Testis (tissue), 3 donors: ENCODE measurements around the gene TNK2. TPM values are rescaled to one million over a fixed set of nuclear protein-coding genes. Genes with fewer than 3 reads are reported as not detected.
"Not testable (repeated sequence)": the region's sequence is repeated elsewhere in the genome, so short reads cannot be mapped to it uniquely, and the experiment has no call there.

Source experiments
- DNase-seq: peaks from one replicate; pipeline ENCODE4 v3.0.0-alpha.2; 2019
- H3K27ac ChIP-seq, 2 donors: fragments of 200-600 bp; sonication (generic); one replicate each; pipeline ENCODE4 v1.5.1; 2019
- H3K27me3 ChIP-seq: fragments of 200-600 bp; sonication (generic); one replicate; pipeline ENCODE4 v1.5.1; 2019
- H3K36me3 ChIP-seq: fragments of 200-600 bp; sonication (generic); one replicate; pipeline ENCODE4 v1.5.1; 2017; ENCODE audit warnings: low read depth; ENCODE audit errors: missing control alignments
- H3K4me1 ChIP-seq: fragments of 200-600 bp; sonication (generic); one replicate; pipeline ENCODE4 v1.5.1; 2019
- H3K4me3 ChIP-seq, 2 donors: fragments of 200-600 bp; sonication (generic); one replicate each; pipeline ENCODE4 v1.5.1; 2017 to 2019
- H3K9me3 ChIP-seq: fragments of 200-600 bp; sonication (generic); one replicate; pipeline ENCODE4 v1.5.1; 2017
- CTCF ChIP-seq, 3 experiments: fragments of 450-650 bp in 2 of 3; fragments of 200-600 bp in 1 of 3; sonication (generic) in 1 of 3; IDR thresholded peaks; one replicate each; pipeline ENCODE4 v1.5.1; 2016 to 2019; ENCODE audit warnings: antibody characterized with exemption in 3 of 3, mild to moderate bottlenecking in 2 of 3, moderate library complexity in 1 of 3
- POLR2A ChIP-seq: fragments of 450-650 bp; IDR thresholded peaks from one replicate; pipeline ENCODE4 v1.6.1; 2017; ENCODE audit warnings: antibody characterized with exemption, mild to moderate bottlenecking, moderate library complexity
- WGBS, 2 donors: methylation state at CpG; one replicate each; pipeline ENCODE4 v1.1.5; 2018; 5-methylcytosine and 5-hydroxymethylcytosine counted together
- intact Hi-C: fragments of 100-400 bp; cut with DNase I; formaldehyde crosslinking; loops from one replicate; pipeline ENCODE4 v1.15.1; 2023; ENCODE audit warnings: low total_unique reads
- polyA plus RNA-seq: library from polyadenylated mRNA; stranded (reverse); fragments of 350-450 nt; fragmentation: Illumina TruSeq; extraction: RNeasy Lipid Tissue Mini Kit (QIAGEN cat#74804); gene quantifications from one replicate; pipeline ENCODE4 v1.2.3, GENCODE V29; 2014; ENCODE audit warnings: low read depth, low replicate concordance; ENCODE audit not compliant: insufficient read depth
- total RNA-seq, 2 donors: library from RNA; depleted of rRNA; stranded (reverse); fragments of >200 nt; gene quantifications; one replicate each; pipeline ENCODE4 v1.2.3, GENCODE V29; 2016

Gene TNK2
- total and polyA plus RNA-seq, 3 donors from 2014 or later, result 43.9 to 71.6 (median 71.4) TPM

GRCh38 chr3:195865752-195866151, 42.6 kb downstream of the TNK2 start:
- Histone ChIP-seq H3K27me3 (no peaks in the 10 kb centered on the region), H3K9me3 (no peaks in the 10 kb centered on the region), H3K27ac (no peak overlapping the region), H3K36me3 (no peaks in the 10 kb centered on the region), H3K4me1 (no peaks in the 10 kb centered on the region), H3K4me3 (no peak overlapping the region)
- TF ChIP-seq POLR2A (no peak), CTCF (IDR thresholded peaks at IDR 0.05) (no peak)
- intact Hi-C loops, result no loop called here
- 89 to 93% methylated on average over 15 of the region's 15 CpGs for WGBS, 2 donors
- no peak for DNase-seq

GRCh38 chr3:195863121-195864061, 45.0 kb downstream of the TNK2 start:
- H3K4me3 ChIP-seq, result no peak overlapping the region
- no peaks in the 10 kb centered on the region for H3K9me3 ChIP-seq
- H3K4me1 ChIP-seq, result peaks cover 4% of the 10 kb centered on the region
- peak; percentile 82 to 88 (median 82) for TF ChIP-seq CTCF (IDR thresholded peaks at IDR 0.05)
- TF ChIP-seq POLR2A, result no peak
- no peaks in the 10 kb centered on the region for H3K27me3 ChIP-seq
- H3K36me3 ChIP-seq, result no peaks in the 10 kb centered on the region
- intact Hi-C loops, result loop anchor here (5.0 kb wide), 1 partner anchor 34 kb away; no protein-coding TSS in a partner anchor
- 49 to 54% methylated on average over 17 to 29 of the region's 30 CpGs for WGBS, 2 donors
- peak overlapping the region in 1 of 2 donors; percentile 50 for H3K27ac ChIP-seq
- peak; percentile 94 for DNase-seq

- DNase-seq, H3K27ac ChIP-seq, H3K4me3 ChIP-seq, H3K27me3 ChIP-seq, H3K36me3 ChIP-seq, H3K4me1 ChIP-seq, H3K9me3 ChIP-seq: not testable (repeated sequence)
- WGBS, 2 donors, result 92 to 95% methylated on average over 12 of the region's 12 CpGs
- intact Hi-C loops, result loop anchor here (5.0 kb wide), 1 partner anchor 35 kb away; no protein-coding TSS in a partner anchor
Measured at GRCh38 chr3:195862318-195862717, 46.0 kb downstream of the TNK2 start.

GRCh38 chr3:195860456-195860855, 47.9 kb downstream of the TNK2 start:
- intact Hi-C loops, result loop anchor here (5.0 kb wide), 1 partner anchor 37 kb away; no protein-coding TSS in a partner anchor

More at GRCh38 chr3:195860456-195860855, 47.9 kb downstream of the TNK2 start:
- Histone ChIP-seq H3K36me3 (no peaks in the 10 kb centered on the region), H3K9me3 (no peaks in the 10 kb centered on the region), H3K27ac (no peak overlapping the region), H3K27me3 (no peaks in the 10 kb centered on the region), H3K4me1 (peaks cover 4% of the 10 kb centered on the region), H3K4me3 (no peak overlapping the region)
- TF ChIP-seq POLR2A (no peak), CTCF (IDR thresholded peaks at IDR 0.05) (no peak)
- DNase-seq, result no peak
- WGBS, 2 donors, result 58 to 63% methylated on average over 6 of the region's 6 CpGs
